ENCODE data around the gene SEMA3G. TPM values are rescaled to one million over a fixed set of nuclear protein-coding genes. Genes with fewer than 3 reads are reported as not detected.

Gene SEMA3G
- polyA plus RNA-seq, 1 donor from 2014 or later = not detected

GRCh38 chr3:52441772-52442332 is 3.1 kb downstream of the SEMA3G start:
- H3K79me2 ChIP-seq (replicated peaks; ENCODE audit: insufficient read depth, low read length) = no peaks in the 10 kb centered on the region
- no peak overlapping the region for H3K9ac ChIP-seq (ENCODE audit: low read length)
- H3F3A ChIP-seq (ENCODE audit: insufficient read depth, low read length, poor library complexity, severe bottlenecking) = no peaks in the 10 kb centered on the region
- no peak overlapping the region for H3K4me3 ChIP-seq (ENCODE audit: low read length)
- no peaks in the 10 kb centered on the region for H3K9me2 ChIP-seq (ENCODE audit: insufficient read depth, low read length)
- no peaks in the 10 kb centered on the region for H3K9me3 ChIP-seq (ENCODE audit: low read length)
- no peak overlapping the region for H3K4me2 ChIP-seq (ENCODE audit: low read length)
- H3K27ac ChIP-seq (ENCODE audit: low read length) = no peak overlapping the region
- no peaks in the 10 kb centered on the region for H4K20me1 ChIP-seq (ENCODE audit: insufficient read depth)
- H3K36me3 ChIP-seq (ENCODE audit: insufficient read depth, low read length) = no peaks in the 10 kb centered on the region
- no peak for TF ChIP-seq POLR2AphosphoS5 (IDR thresholded peaks at IDR 0.05)
- no peak overlapping the region for H2AFZ ChIP-seq (ENCODE audit: low read depth, low read length)
- no peaks in the 10 kb centered on the region for H3K27me3 ChIP-seq (ENCODE audit: insufficient read depth, low read depth, low read length)

- no peaks in the 10 kb centered on the region for H3K9me3 ChIP-seq (ENCODE audit: low read length)
- TF ChIP-seq CTCF (IDR thresholded peaks at IDR 0.05; ENCODE audit: poor library complexity, severe bottlenecking) (no peak), TAF1 (IDR thresholded peaks at IDR 0.05; ENCODE audit: low read depth) (no peak), POLR2AphosphoS5 (IDR thresholded peaks at IDR 0.05) (no peak), EP300 (conservative IDR thresholded peaks at IDR 0.05; ENCODE audit: poor library complexity, severe bottlenecking) (no peak), MXI1 (conservative IDR thresholded peaks at IDR 0.05; ENCODE audit: poor library complexity, severe bottlenecking) (no peak), SMC3 (conservative IDR thresholded peaks at IDR 0.05; ENCODE audit: poor library complexity) (no peak), RAD21 (conservative IDR thresholded peaks at IDR 0.05) (no peak), EZH2 (IDR thresholded peaks at IDR 0.05; ENCODE audit: borderline replicate concordance, insufficient read depth, low read length, poor library complexity, severe bottlenecking) (no peak), REST (IDR thresholded peaks at IDR 0.05; ENCODE audit: borderline replicate concordance) (no peak)
- no peaks in the 10 kb centered on the region for H3K79me2 ChIP-seq (replicated peaks; ENCODE audit: insufficient read depth, low read length)
- H4K20me1 ChIP-seq (ENCODE audit: insufficient read depth) = no peaks in the 10 kb centered on the region
- no peak overlapping the region for H3K4me3 ChIP-seq (ENCODE audit: low read length)
- H3K9ac ChIP-seq (ENCODE audit: low read length) = no peak overlapping the region
- no peak overlapping the region for H2AFZ ChIP-seq (ENCODE audit: low read depth, low read length)
- H3K27me3 ChIP-seq (ENCODE audit: insufficient read depth, low read depth, low read length) = no peaks in the 10 kb centered on the region
- H3K36me3 ChIP-seq (ENCODE audit: insufficient read depth, low read length) = no peaks in the 10 kb centered on the region
- no peaks in the 10 kb centered on the region for H3F3A ChIP-seq (ENCODE audit: insufficient read depth, low read length, poor library complexity, severe bottlenecking)
- no peaks in the 10 kb centered on the region for H3K9me2 ChIP-seq (ENCODE audit: insufficient read depth, low read length)
- no peak overlapping the region for H3K27ac ChIP-seq (ENCODE audit: low read length)
- no peak overlapping the region for H3K4me2 ChIP-seq (ENCODE audit: low read length)
Observed at GRCh38 chr3:52441091-52441771, 3.7 kb downstream of the SEMA3G start.

All from neural cell (in vitro differentiated cells).